ENCODE data around the gene SALL3. TPM values are rescaled to one million over a fixed set of nuclear protein-coding genes. Genes with fewer than 3 reads are reported as not detected.

The SALL3 gene
- total and polyA plus RNA-seq, 2 donors (not counting 3 experiments of a cell fraction or from before 2014, with no cell fraction given): not detected

DNA sequence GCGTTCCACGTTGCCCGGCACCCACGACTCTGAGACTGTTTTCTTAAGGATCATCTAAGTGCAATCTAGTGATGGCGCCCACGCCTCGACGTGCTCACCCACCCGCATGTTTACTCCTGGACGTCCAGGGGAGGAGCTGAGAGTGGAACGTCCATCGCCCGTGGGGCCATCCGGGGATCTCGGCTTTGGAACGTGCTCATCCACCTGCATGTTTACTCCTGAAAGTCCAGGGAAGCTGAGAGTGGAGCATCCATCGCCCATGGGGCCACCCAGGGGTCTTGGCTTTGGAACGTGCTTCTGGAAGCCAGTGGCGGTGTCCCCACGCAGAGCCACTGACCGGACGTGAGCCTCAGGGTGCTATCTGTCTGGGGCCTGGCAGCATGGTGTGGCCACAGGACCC, 45.6 kb upstream of the SALL3 start:
- Histone ChIP-seq H3K4me3 (replicated peaks in 1 of 3; ENCODE audit: insufficient read depth in 1 of 3, low read depth in 1 of 3, low read length in 3 of 3) (no peak overlapping the region), H3K36me3 (ENCODE audit: control insufficient read depth in 2 of 2, extremely low read depth in 1 of 2, insufficient read depth in 2 of 2, low read length in 2 of 2) (no peaks in the 10 kb centered on the region), H3K4me1 (ENCODE audit: control insufficient read depth, extremely low read depth, insufficient read depth, low read length) (no peaks in the 10 kb centered on the region), H3K79me2 (ENCODE audit: control insufficient read depth, insufficient read depth, low read length) (no peaks in the 10 kb centered on the region), H4K20me1 (replicated peaks; ENCODE audit: control insufficient read depth, extremely low read depth, insufficient read depth, low read length) (no peaks in the 10 kb centered on the region), H2AFZ (ENCODE audit: low read depth, low read length) (no peak overlapping the region), H3K9ac (replicated peaks; ENCODE audit: extremely low read depth, insufficient read depth, low read length) (no peak overlapping the region), H3K9me3 (replicated peaks; ENCODE audit: control insufficient read depth, insufficient read depth, low read length) (peaks cover 2% of the 10 kb centered on the region), H3K4me2 (ENCODE audit: insufficient read depth, low read length) (no peak overlapping the region), H3K27ac (ENCODE audit: insufficient read depth, low read depth, low read length) (no peak overlapping the region), H3K9me1 (replicated peaks; ENCODE audit: control insufficient read depth, extremely low read depth, insufficient read depth, low read length) (no peaks in the 10 kb centered on the region), H3K27me3 (ENCODE audit: control insufficient read depth in 2 of 2, insufficient read depth in 2 of 2, low read length in 2 of 2) (no peaks in the 10 kb centered on the region)
- dilution Hi-C loops (cut with MboI; ENCODE audit: extremely low pct_ligation_motif_present, low sequenced_read_pairs) (no loop called here), intact Hi-C loops (cut with micrococcal nuclease) (no loop called here)
- no TSS peak for BruUV-seq (replicated peaks)
- ChIA-PET CTCF (no interaction called here), POLR2A (no interaction called here)
- FAIRE-seq (no peak), DNase-seq (ENCODE audit: low read depth, low spot score) (no peak)
- TF ChIP-seq JUN (IDR thresholded peaks at IDR 0.05; ENCODE audit: borderline replicate concordance, insufficient read depth, insufficient read length, low read depth): no peak
- TF ChIP-seq MYC (IDR thresholded peaks at IDR 0.05; ENCODE audit: low read depth, low read length): no peak
- TF ChIP-seq EZH2 (IDR thresholded peaks at IDR 0.05; ENCODE audit: borderline replicate concordance, low read depth, low read length, severe bottlenecking): no peak

DNA sequence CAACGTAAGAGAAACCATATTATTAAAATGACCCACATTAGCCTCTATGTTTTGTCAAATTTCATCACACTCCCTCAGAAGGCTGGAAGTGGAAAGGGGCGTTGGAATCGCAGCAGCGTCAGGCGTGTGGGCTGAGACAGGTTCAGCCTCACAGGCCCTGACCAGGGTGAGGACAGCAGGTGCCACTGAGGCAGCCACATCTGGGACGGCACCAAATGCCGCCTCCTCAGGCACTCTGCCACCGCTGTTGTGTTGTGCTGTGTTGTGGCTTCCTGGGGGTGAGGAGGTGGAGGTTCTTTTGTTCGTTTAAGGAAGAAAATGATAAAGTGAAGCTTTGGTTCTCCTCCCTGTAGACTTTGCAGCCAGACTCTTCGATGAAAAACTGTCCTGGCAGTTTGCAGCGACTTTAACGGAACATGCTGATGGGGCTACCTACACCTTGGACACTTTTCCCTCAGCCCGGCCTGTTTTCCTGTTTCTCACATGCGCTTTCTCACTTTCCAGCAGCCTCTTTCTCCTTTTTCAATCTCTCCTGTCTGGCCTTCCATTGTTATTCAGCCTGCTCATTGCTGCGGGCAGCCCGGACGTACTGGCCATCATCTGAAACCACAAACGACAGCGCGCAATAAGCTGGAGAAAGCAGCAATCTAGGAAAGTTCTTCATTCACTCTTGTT, 44.9 kb upstream of the SALL3 start:
- FAIRE-seq (no peak), DNase-seq (ENCODE audit: low read depth, low spot score) (no peak)
- intact Hi-C loops (cut with micrococcal nuclease) (no loop called here), dilution Hi-C loops (cut with MboI; ENCODE audit: extremely low pct_ligation_motif_present, low sequenced_read_pairs) (no loop called here)
- Histone ChIP-seq H2AFZ (ENCODE audit: low read depth, low read length) (no peak overlapping the region), H3K4me1 (ENCODE audit: control insufficient read depth, extremely low read depth, insufficient read depth, low read length) (no peaks in the 10 kb centered on the region), H3K27ac (ENCODE audit: insufficient read depth, low read depth, low read length) (no peak overlapping the region), H3K4me3 (replicated peaks in 1 of 3; ENCODE audit: insufficient read depth in 1 of 3, low read depth in 1 of 3, low read length in 3 of 3) (no peak overlapping the region), H3K4me2 (ENCODE audit: insufficient read depth, low read length) (no peak overlapping the region), H3K36me3 (ENCODE audit: control insufficient read depth in 2 of 2, extremely low read depth in 1 of 2, insufficient read depth in 2 of 2, low read length in 2 of 2) (no peaks in the 10 kb centered on the region), H3K9me3 (replicated peaks; ENCODE audit: control insufficient read depth, insufficient read depth, low read length) (peaks cover 2% of the 10 kb centered on the region), H3K9me1 (replicated peaks; ENCODE audit: control insufficient read depth, extremely low read depth, insufficient read depth, low read length) (no peaks in the 10 kb centered on the region), H3K9ac (replicated peaks; ENCODE audit: extremely low read depth, insufficient read depth, low read length) (no peak overlapping the region), H3K27me3 (ENCODE audit: control insufficient read depth in 2 of 2, insufficient read depth in 2 of 2, low read length in 2 of 2) (no peaks in the 10 kb centered on the region), H3K79me2 (ENCODE audit: control insufficient read depth, insufficient read depth, low read length) (no peaks in the 10 kb centered on the region), H4K20me1 (replicated peaks; ENCODE audit: control insufficient read depth, extremely low read depth, insufficient read depth, low read length) (no peaks in the 10 kb centered on the region)
- POLR2A ChIA-PET: no interaction called here
- no TSS peak for BruUV-seq (replicated peaks)
- TF ChIP-seq JUN (IDR thresholded peaks at IDR 0.05; ENCODE audit: borderline replicate concordance, insufficient read depth, insufficient read length, low read depth) (no peak), MYC (IDR thresholded peaks at IDR 0.05; ENCODE audit: low read depth, low read length) (no peak), POLR2A (IDR thresholded peaks at IDR 0.05; ENCODE audit: low read depth, low read length) (no peak)
- TF ChIP-seq, protein P1, sequence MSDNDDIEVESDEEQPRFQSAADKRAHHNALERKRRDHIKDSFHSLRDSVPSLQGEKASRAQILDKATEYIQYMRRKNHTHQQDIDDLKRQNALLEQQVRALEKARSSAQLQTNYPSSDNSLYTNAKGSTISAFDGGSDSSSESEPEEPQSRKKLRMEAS (IDR thresholded peaks at IDR 0.05; ENCODE audit: insufficient read depth, insufficient read length): no peak
- CTCF ChIA-PET: no interaction called here

Data from endothelial cell of umbilical vein (primary cell).